MM.1S (cell line): Measurements from ENCODE around the gene CFAP141.

Experiments
- CTCF ChIP-seq: fragments of 300-600 bp; sonication (generic); IDR thresholded peaks from 2 replicates; pipeline ENCODE4 v1.5.1; 2016; ENCODE audit warnings: antibody characterized with exemption, low read length, mixed read lengths
- EZH2 ChIP-seq: fragments of 300-600 bp; sonication (generic); optimal IDR thresholded peaks from 2 replicates; pipeline ENCODE3; 2017; ENCODE audit warnings: low read depth, mild to moderate bottlenecking, antibody characterized with exemption, low read length, mixed read lengths
- EZH2phosphoT487 ChIP-seq: fragments of 300-600 bp; sonication (generic); IDR thresholded peaks from 2 replicates; pipeline ENCODE4 v1.6.1; 2018; ENCODE audit warnings: antibody characterized with exemption, low read length

DNA sequence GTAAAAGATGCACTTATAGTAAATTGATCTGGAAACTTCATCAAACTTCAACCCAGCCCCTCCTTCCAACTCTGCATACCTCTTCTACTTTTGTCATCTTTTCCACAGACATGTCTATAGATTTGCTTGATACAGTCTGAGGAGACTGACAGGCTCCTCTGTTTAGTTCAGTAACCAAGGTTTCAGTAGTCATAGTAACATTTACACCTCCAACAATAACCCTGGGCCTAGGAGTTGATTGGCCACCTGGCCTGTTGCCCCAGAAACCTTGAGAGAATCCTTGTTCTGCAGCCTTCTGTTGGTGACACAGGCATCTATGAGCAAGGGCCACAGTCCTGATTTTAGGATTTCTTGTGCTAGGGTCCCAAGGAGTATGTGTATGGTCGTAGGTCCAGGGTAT, at the start of gene CFAP141:
- no peak for TF ChIP-seq CTCF
- no peak for TF ChIP-seq EZH2
- TF ChIP-seq EZH2phosphoT487 = no peak
